Brain microvascular endothelial cell (primary cell): ENCODE results near the gene PHF12.

Experiments used
- DNase-seq: peaks from one replicate; pipeline ENCODE4 v3.0.0-alpha.2; 2020
- H3K27ac ChIP-seq: fragments of 250-450 bp; sonication (Bioruptor Pico); 2 replicates; pipeline ENCODE4 v1.5.1; 2020; ENCODE audit warnings: mild to moderate bottlenecking, moderate library complexity
- H3K27me3 ChIP-seq: fragments of 250-450 bp; sonication (Bioruptor Pico); replicated peaks from 2 replicates; pipeline ENCODE4 v1.5.1; 2020; ENCODE audit warnings: mild to moderate bottlenecking
- H3K36me3 ChIP-seq: fragments of 250-450 bp; sonication (Bioruptor Pico); replicated peaks from 2 replicates; pipeline ENCODE4 v1.5.1; 2020; ENCODE audit warnings: mild to moderate bottlenecking
- H3K4me3 ChIP-seq: 2 replicates; pipeline ENCODE4 v1.5.1; 2011; ENCODE audit warnings: low read depth, mild to moderate bottlenecking, control low read depth, low read length, moderate library complexity
- CTCF ChIP-seq: IDR thresholded peaks from 2 replicates; pipeline ENCODE4 v1.5.1; 2011; ENCODE audit warnings: low read depth, mild to moderate bottlenecking, moderate library complexity, low read length, control low read depth, inconsistent platforms; ENCODE audit errors: missing control alignments
- in situ Hi-C: cut with HindIII; loops from 2 replicates; pipeline ENCODE4 v1.10.0; 2017; ENCODE audit warnings: low sequenced_read_pairs, low pct_ligation_motif_present

PHF12 gene

GRCh38 chr17:28929787-28930186 is 21.5 kb downstream of the PHF12 start:
- Histone ChIP-seq H3K27me3 (no peaks in the 10 kb centered on the region), H3K27ac (no peak overlapping the region), H3K36me3 (peaks cover 6% of the 10 kb centered on the region), H3K4me3 (no peak overlapping the region)
- no peak for DNase-seq
- TF ChIP-seq CTCF = no peak
- in situ Hi-C loops = no loop called here

GRCh38 chr17:28928061-28928460 is 23.3 kb downstream of the PHF12 start:
- H3K36me3 ChIP-seq = peaks cover 13% of the 10 kb centered on the region
- TF ChIP-seq CTCF = no peak
- no peak overlapping the region for H3K27ac ChIP-seq
- H3K27me3 ChIP-seq = no peaks in the 10 kb centered on the region
- in situ Hi-C loops = no loop called here
- H3K4me3 ChIP-seq = no peak overlapping the region
- peak; percentile 67 for DNase-seq

DNA sequence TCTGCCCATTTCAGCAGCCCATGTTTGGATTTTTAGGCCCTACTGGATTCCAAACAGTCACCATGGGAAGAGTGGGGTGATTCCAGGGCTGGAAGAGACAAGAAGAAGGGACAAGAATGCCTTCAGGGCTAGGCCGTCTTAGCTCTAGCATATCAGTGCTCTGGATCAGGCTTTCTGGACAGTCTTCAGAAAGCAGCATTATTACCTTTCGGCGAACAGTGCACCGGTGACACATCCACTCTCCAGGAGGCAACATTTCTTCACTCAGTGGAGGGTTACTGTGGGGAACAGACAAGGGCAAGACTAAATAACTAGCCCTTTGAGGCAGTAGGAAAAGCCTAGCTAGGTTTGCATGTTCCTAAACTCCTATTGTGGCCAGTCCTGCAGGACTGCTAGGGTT is 24.5 kb downstream of the PHF12 start:
- in situ Hi-C loops = no loop called here
- peaks cover 17% of the 10 kb centered on the region for H3K36me3 ChIP-seq
- no peaks in the 10 kb centered on the region for H3K27me3 ChIP-seq
- DNase-seq = no peak
- TF ChIP-seq CTCF = no peak
- no peak overlapping the region for H3K4me3 ChIP-seq
- peak overlapping the region; percentile 4 for H3K27ac ChIP-seq

DNA sequence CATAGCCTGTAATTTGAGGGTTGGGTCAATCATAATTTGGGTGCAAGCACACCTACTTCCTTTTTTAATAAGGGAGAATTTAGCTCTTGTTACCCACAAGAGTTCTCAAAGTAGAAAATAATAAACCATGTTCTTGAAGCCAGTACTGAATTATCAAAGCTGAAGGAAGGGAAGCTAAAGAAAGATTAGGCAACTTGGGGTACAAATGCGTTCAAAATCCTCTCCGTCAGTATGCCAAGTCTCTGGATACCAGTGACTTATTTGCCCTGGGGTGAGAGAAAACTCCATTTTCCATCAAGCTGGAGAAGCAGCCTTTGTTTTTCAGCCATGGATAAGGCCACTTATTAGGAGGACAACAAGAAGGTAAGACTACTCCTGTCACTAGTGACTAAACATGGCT is 25.0 kb downstream of the PHF12 start:
- TF ChIP-seq CTCF = no peak
- H3K36me3 ChIP-seq = peaks cover 20% of the 10 kb centered on the region
- H3K27me3 ChIP-seq = no peaks in the 10 kb centered on the region
- no peak for DNase-seq
- in situ Hi-C loops = no loop called here
- H3K4me3 ChIP-seq = no peak overlapping the region
- peak overlapping the region; percentile 4 for H3K27ac ChIP-seq

DNA sequence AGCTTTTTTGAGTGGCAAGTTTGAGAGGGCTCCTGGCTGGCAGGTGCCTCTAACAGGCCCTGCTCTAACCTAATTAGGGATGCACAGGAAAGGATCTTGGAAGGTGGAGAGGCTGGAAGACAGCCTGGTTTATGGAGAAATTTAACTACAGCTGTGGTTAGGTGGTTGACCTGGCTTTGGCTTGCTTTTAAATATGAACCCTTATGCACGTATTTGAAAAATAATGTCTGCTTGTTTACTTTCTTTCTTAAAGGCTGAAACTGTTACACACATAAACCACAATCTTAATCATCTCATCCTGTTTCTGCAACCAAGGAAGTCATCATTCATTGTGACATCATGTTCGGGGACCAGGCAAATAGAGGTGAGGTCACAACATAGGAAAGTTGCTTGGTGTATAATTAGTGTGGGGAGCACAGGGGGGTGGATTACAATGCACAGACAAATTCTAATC is 25.4 kb downstream of the PHF12 start:
- DNase-seq = peak; percentile 51
- H3K27me3 ChIP-seq = no peaks in the 10 kb centered on the region
- H3K36me3 ChIP-seq = peaks cover 24% of the 10 kb centered on the region
- in situ Hi-C loops = no loop called here
- H3K27ac ChIP-seq = peak overlapping the region; percentile 33
- no peak for TF ChIP-seq CTCF
- H3K4me3 ChIP-seq = no peak overlapping the region

GRCh38 chr17:28920201-28920600 is 31.1 kb downstream of the PHF12 start:
- TF ChIP-seq CTCF = no peak
- no peak for DNase-seq
- H3K36me3 ChIP-seq = peaks cover 71% of the 10 kb centered on the region

More at GRCh38 chr17:28920201-28920600, 31.1 kb downstream of the PHF12 start:
- Histone ChIP-seq H3K27ac (no peak overlapping the region), H3K4me3 (no peak overlapping the region), H3K27me3 (no peaks in the 10 kb centered on the region)
- in situ Hi-C loops = no loop called here
